ENCODE measurements around the gene GALNT9.
"Not testable (repeated sequence)": the region's sequence is repeated elsewhere in the genome, so short reads cannot be mapped to it uniquely, and the experiment has no call there.

The GALNT9 gene

GRCh38 chr12:132199526-132200319, 129.7 kb downstream of the GALNT9 start:
- Histone ChIP-seq H3K4me1 (ENCODE audit: control insufficient read depth, low read depth, low read length) (no peaks in the 10 kb centered on the region), H3K36me3 (ENCODE audit: control insufficient read depth, low read depth, low read length) (no peaks in the 10 kb centered on the region), H3K9ac (ENCODE audit: low read length) (no peak overlapping the region), H3K4me3 (ENCODE audit: low read length) (no peak overlapping the region), H3K9me3 (ENCODE audit: control insufficient read depth, low read depth, low read length) (no peaks in the 10 kb centered on the region), H3K27me3 (ENCODE audit: control insufficient read depth, insufficient read depth, low read length) (peaks cover 51% of the 10 kb centered on the region), H3K27ac (ENCODE audit: low read length) (no peak overlapping the region)

DNA sequence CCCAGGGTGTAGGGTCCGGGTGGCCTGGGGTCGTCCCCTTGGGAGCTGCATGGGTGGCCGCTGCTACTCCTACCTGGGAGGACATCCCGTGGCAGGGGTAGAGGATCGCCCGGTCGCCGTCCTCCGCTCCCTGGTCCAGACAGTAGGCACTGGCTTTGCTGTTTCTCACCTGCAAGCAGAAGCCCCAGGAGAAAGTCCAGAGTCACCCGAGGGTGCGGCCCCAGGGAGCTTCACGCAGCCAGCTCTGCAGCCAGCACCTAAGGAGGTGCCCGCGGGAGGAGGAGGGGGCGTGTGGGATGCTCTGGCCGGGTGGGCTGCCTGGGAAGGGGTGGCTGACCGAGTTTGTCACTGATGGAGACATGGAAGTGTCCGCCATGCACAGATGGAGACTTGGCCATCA, 130.3 kb downstream of the GALNT9 start:
- Histone ChIP-seq H3K4me1 (ENCODE audit: control insufficient read depth, low read depth, low read length) (no peaks in the 10 kb centered on the region), H3K27ac (ENCODE audit: low read length) (no peak overlapping the region), H3K9me3 (ENCODE audit: control insufficient read depth, low read depth, low read length) (no peaks in the 10 kb centered on the region), H3K9ac (ENCODE audit: low read length) (no peak overlapping the region), H3K36me3 (ENCODE audit: control insufficient read depth, low read depth, low read length) (no peaks in the 10 kb centered on the region), H3K4me3 (ENCODE audit: low read length) (no peak overlapping the region), H3K27me3 (ENCODE audit: control insufficient read depth, insufficient read depth, low read length) (peaks cover 50% of the 10 kb centered on the region)

- H3K9ac ChIP-seq (ENCODE audit: low read length): no peak overlapping the region
- H3K4me1 ChIP-seq (ENCODE audit: control insufficient read depth, low read depth, low read length): no peaks in the 10 kb centered on the region
- no peaks in the 10 kb centered on the region for H3K36me3 ChIP-seq (ENCODE audit: control insufficient read depth, low read depth, low read length)
- H3K9me3 ChIP-seq (ENCODE audit: control insufficient read depth, low read depth, low read length): peaks cover 6% of the 10 kb centered on the region
- no peak overlapping the region for H3K27ac ChIP-seq (ENCODE audit: low read length)
- no peak overlapping the region for H3K4me3 ChIP-seq (ENCODE audit: low read length)
- peaks cover 52% of the 10 kb centered on the region for H3K27me3 ChIP-seq (ENCODE audit: control insufficient read depth, insufficient read depth, low read length)
Observed at GRCh38 chr12:132197581-132198354, 131.6 kb downstream of the GALNT9 start.

DNA sequence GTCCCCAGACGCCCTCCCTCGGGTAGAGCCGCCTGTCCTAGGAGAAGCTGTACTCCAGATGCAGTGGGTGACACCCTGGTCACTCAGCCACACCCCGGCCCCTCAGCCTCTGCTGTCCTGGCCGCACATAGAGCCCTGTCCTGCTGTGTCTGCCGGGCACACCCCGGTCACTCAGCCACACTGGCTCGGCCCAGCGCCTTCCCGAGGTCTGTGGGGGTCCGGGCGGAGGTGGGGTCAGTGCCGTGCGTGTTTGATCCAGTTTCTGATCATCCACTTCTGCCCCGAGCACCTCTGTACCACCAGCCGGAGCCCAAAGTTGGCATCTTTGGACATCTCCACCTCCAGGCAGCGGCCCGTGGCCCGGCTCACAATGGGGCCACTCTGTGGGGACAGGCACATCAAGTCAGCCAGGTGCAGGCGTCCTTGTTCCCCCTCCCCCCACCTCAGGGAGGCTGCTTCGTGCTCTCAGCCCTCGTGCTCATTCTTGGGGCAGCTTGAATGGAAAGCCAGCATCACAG, 132.5 kb downstream of the GALNT9 start:
- Histone ChIP-seq H3K4me3 (ENCODE audit: low read length) (no peak overlapping the region), H3K27ac (ENCODE audit: low read length) (no peak overlapping the region)

GRCh38 chr12:132196038-132196872, 133.1 kb downstream of the GALNT9 start:
- no peak overlapping the region for H3K9ac ChIP-seq (ENCODE audit: low read length)
- no peaks in the 10 kb centered on the region for H3K36me3 ChIP-seq (ENCODE audit: control insufficient read depth, low read depth, low read length)
- H3K27ac ChIP-seq (ENCODE audit: low read length): no peak overlapping the region
- H3K4me3 ChIP-seq (ENCODE audit: low read length): no peak overlapping the region
- peaks cover 6% of the 10 kb centered on the region for H3K9me3 ChIP-seq (ENCODE audit: control insufficient read depth, low read depth, low read length)
- H3K4me1 ChIP-seq (ENCODE audit: control insufficient read depth, low read depth, low read length): no peaks in the 10 kb centered on the region
- H3K27me3 ChIP-seq (ENCODE audit: control insufficient read depth, insufficient read depth, low read length): peaks cover 61% of the 10 kb centered on the region

More for the DNA sequence above, 132.5 kb downstream of the GALNT9 start:
- H3K9ac ChIP-seq (ENCODE audit: low read length): no peak overlapping the region
- no peaks in the 10 kb centered on the region for H3K36me3 ChIP-seq (ENCODE audit: control insufficient read depth, low read depth, low read length)
- H3K4me1 ChIP-seq (ENCODE audit: control insufficient read depth, low read depth, low read length): no peaks in the 10 kb centered on the region
- H3K9me3 ChIP-seq (ENCODE audit: control insufficient read depth, low read depth, low read length): peaks cover 6% of the 10 kb centered on the region
- peaks cover 57% of the 10 kb centered on the region for H3K27me3 ChIP-seq (ENCODE audit: control insufficient read depth, insufficient read depth, low read length)

GRCh38 chr12:132195242-132195641, 134.1 kb downstream of the GALNT9 start:
- H3K4me3 ChIP-seq (ENCODE audit: low read length); H3K9ac ChIP-seq (ENCODE audit: low read length); H3K36me3 ChIP-seq (ENCODE audit: control insufficient read depth, low read depth, low read length); H3K4me1 ChIP-seq (ENCODE audit: control insufficient read depth, low read depth, low read length); H3K27ac ChIP-seq (ENCODE audit: low read length); H3K9me3 ChIP-seq (ENCODE audit: control insufficient read depth, low read depth, low read length): not testable (repeated sequence)
- peaks cover 66% of the 10 kb centered on the region for H3K27me3 ChIP-seq (ENCODE audit: control insufficient read depth, insufficient read depth, low read length)

DNA sequence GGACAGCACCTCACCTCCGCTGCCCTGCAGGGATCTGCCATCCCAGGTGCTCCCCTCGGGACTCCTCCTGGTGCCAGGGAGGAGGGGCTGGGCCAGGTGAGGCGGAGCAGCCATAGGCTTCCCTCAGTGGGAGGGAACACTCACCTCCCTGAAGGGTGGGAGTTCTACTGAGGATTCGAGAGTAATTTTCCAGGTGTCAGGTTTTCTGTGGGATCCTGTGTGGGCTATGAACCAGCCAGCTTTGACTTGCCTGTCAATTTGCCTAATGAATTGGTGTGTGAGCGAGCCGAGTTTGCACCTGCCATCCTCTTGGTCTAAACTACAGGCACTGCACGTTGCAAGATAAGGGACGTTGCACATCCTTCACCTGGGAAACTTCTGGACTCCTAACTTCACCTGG, 134.8 kb downstream of the GALNT9 start:
- Histone ChIP-seq H3K4me1 (ENCODE audit: control insufficient read depth, low read depth, low read length) (no peaks in the 10 kb centered on the region), H3K36me3 (ENCODE audit: control insufficient read depth, low read depth, low read length) (no peaks in the 10 kb centered on the region), H3K4me3 (ENCODE audit: low read length) (no peak overlapping the region), H3K9me3 (ENCODE audit: control insufficient read depth, low read depth, low read length) (peaks cover 6% of the 10 kb centered on the region), H3K9ac (ENCODE audit: low read length) (no peak overlapping the region), H3K27me3 (ENCODE audit: control insufficient read depth, insufficient read depth, low read length) (peaks cover 67% of the 10 kb centered on the region), H3K27ac (ENCODE audit: low read length) (no peak overlapping the region)

GRCh38 chr12:132194056-132194455, 135.3 kb downstream of the GALNT9 start:
- peaks cover 70% of the 10 kb centered on the region for H3K27me3 ChIP-seq (ENCODE audit: control insufficient read depth, insufficient read depth, low read length)
- peaks cover 6% of the 10 kb centered on the region for H3K9me3 ChIP-seq (ENCODE audit: control insufficient read depth, low read depth, low read length)
- H3K4me3 ChIP-seq (ENCODE audit: low read length): no peak overlapping the region

GRCh38 chr12:132191715-132192553, 137.5 kb downstream of the GALNT9 start:
- Histone ChIP-seq H3K4me1 (ENCODE audit: control insufficient read depth, low read depth, low read length) (peaks cover 5% of the 10 kb centered on the region), H3K4me3 (ENCODE audit: low read length) (no peak overlapping the region), H3K27me3 (ENCODE audit: control insufficient read depth, insufficient read depth, low read length) (peaks cover 92% of the 10 kb centered on the region), H3K36me3 (ENCODE audit: control insufficient read depth, low read depth, low read length) (no peaks in the 10 kb centered on the region), H3K27ac (ENCODE audit: low read length) (no peak overlapping the region), H3K9me3 (ENCODE audit: control insufficient read depth, low read depth, low read length) (peaks cover 6% of the 10 kb centered on the region), H3K9ac (ENCODE audit: low read length) (no peak overlapping the region)

More at GRCh38 chr12:132194056-132194455, 135.3 kb downstream of the GALNT9 start:
- H3K4me1 ChIP-seq (ENCODE audit: control insufficient read depth, low read depth, low read length): no peaks in the 10 kb centered on the region
- H3K27ac ChIP-seq (ENCODE audit: low read length): no peak overlapping the region
- H3K9ac ChIP-seq (ENCODE audit: low read length): no peak overlapping the region
- H3K36me3 ChIP-seq (ENCODE audit: control insufficient read depth, low read depth, low read length): no peaks in the 10 kb centered on the region

GRCh38 chr12:132190834-132191500, 138.4 kb downstream of the GALNT9 start:
- Histone ChIP-seq H3K9me3 (ENCODE audit: control insufficient read depth, low read depth, low read length) (peaks cover 6% of the 10 kb centered on the region), H3K9ac (ENCODE audit: low read length) (no peak overlapping the region), H3K27ac (ENCODE audit: low read length) (no peak overlapping the region), H3K27me3 (ENCODE audit: control insufficient read depth, insufficient read depth, low read length) (peaks cover 92% of the 10 kb centered on the region), H3K4me1 (ENCODE audit: control insufficient read depth, low read depth, low read length) (peaks cover 5% of the 10 kb centered on the region), H3K4me3 (ENCODE audit: low read length) (no peak overlapping the region), H3K36me3 (ENCODE audit: control insufficient read depth, low read depth, low read length) (no peaks in the 10 kb centered on the region)

All from iPS-18a (cell line).